ENCODE measurements around the gene ADAMTS20. TPM values are rescaled to one million over a fixed set of nuclear protein-coding genes. Genes with fewer than 3 reads are reported as not detected.

ADAMTS20 gene
- total RNA-seq, 4 donors from 2014 or later: not detected

GRCh38 chr12:43338848-43339526, 213.0 kb downstream of the ADAMTS20 start:
- peak; percentile 27 to 59 (median 43) for TF ChIP-seq CTCF (IDR thresholded peaks at IDR 0.05)
- no peak for TF ChIP-seq EP300 (IDR thresholded peaks at IDR 0.05)
- no peak for TF ChIP-seq POLR2A (IDR thresholded peaks at IDR 0.05)
- no peak overlapping the region for H3K27ac ChIP-seq
- peak in 1 of 2 donors; percentile 7 for DNase-seq (ENCODE audit: low spot score in 2 of 2)
- peaks cover 0 to 9% (median 2%) of the 10 kb centered on the region in 4 donors for H3K4me1 ChIP-seq
- no peaks in the 10 kb centered on the region for H3K36me3 ChIP-seq
- H3K27me3 ChIP-seq: no peaks in the 10 kb centered on the region
- H3K4me3 ChIP-seq: no peak overlapping the region
- H3K9me3 ChIP-seq: no peaks in the 10 kb centered on the region

- DNase-seq (ENCODE audit: low spot score in 2 of 2): no peak
- Histone ChIP-seq H3K36me3 (no peaks in the 10 kb centered on the region), H3K4me3 (no peak overlapping the region), H3K4me1 (peaks cover 0 to 9% (median 2%) of the 10 kb centered on the region in 4 donors), H3K27me3 (no peaks in the 10 kb centered on the region), H3K9me3 (no peaks in the 10 kb centered on the region), H3K27ac (no peak overlapping the region)
- TF ChIP-seq EP300 (IDR thresholded peaks at IDR 0.05) (no peak), POLR2A (IDR thresholded peaks at IDR 0.05) (no peak), CTCF (IDR thresholded peaks at IDR 0.05) (no peak)
- 53 to 59% methylated on average over 4 of the region's 4 CpGs for WGBS, 2 donors
Observed at GRCh38 chr12:43337571-43338444, 214.2 kb downstream of the ADAMTS20 start.

DNA sequence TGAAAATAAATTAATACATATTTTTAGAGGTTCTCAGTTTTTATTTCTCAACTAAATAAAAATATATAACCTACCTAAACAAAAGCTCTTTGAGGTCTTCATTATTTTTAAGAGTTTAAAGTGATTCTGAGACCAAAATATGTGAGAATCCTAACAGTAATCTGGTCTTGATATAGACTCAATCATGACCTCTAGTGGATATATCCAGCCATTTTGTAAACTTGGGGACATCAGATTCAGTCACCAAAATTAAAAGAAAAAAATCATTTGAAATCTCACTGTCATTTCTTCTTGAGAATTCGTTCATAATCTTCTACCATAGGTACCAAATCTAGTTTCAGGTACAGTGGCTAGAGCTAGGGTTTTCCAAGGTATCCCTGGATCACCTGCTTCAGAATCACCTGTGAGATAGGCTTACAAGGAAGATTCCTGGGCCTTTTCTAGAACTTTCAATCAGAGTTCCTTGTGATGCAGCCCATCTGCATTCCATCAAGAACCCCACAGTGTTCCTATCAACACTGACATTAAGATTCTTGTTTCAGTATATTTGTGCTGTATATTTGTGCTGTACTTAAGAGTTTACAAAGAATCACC, 214.9 kb downstream of the ADAMTS20 start:
- Histone ChIP-seq H3K27me3 (no peaks in the 10 kb centered on the region), H3K4me1 (peaks cover 0 to 9% (median 2%) of the 10 kb centered on the region in 4 donors), H3K4me3 (no peak overlapping the region), H3K9me3 (no peaks in the 10 kb centered on the region), H3K27ac (no peak overlapping the region), H3K36me3 (no peaks in the 10 kb centered on the region)
- no peak for DNase-seq (ENCODE audit: low spot score in 2 of 2)
- 17 to 24% methylated on average over 1 of the region's 1 CpG for WGBS, 2 donors
- TF ChIP-seq POLR2A (IDR thresholded peaks at IDR 0.05) (no peak), CTCF (IDR thresholded peaks at IDR 0.05) (peak; percentile 32 to 54 (median 35))

DNA sequence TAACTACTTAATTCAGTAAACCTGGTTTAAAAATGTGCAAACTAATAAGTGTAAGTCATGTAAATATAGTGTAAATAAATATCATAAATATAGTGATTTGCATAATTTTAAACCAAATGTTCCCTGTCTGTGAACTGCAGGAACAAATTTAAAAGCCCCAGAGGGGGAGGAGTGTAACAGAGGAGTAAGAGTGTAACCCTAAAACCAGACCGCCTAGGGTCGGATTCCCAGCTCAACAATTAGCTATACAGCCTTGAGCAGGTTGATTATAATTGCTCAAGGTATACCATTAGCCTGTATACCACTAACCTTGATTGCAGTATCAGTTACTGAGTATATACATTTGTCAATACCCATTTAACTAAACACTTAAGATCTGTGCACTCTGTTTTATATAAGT, 218.4 kb downstream of the ADAMTS20 start:
- H3K36me3 ChIP-seq: no peaks in the 10 kb centered on the region
- 86 to 90% methylated on average over 2 of the region's 2 CpGs for WGBS, 2 donors
- no peaks in the 10 kb centered on the region for H3K9me3 ChIP-seq
- no peaks in the 10 kb centered on the region for H3K27me3 ChIP-seq
- no peak overlapping the region for H3K4me3 ChIP-seq
- H3K4me1 ChIP-seq: peaks cover 0 to 4% (median 1%) of the 10 kb centered on the region in 4 donors
- no peak overlapping the region for H3K27ac ChIP-seq
- no peak for DNase-seq (ENCODE audit: low spot score in 2 of 2)
- TF ChIP-seq POLR2A (IDR thresholded peaks at IDR 0.05): no peak
- no peak for TF ChIP-seq EP300 (IDR thresholded peaks at IDR 0.05)
- no peak for TF ChIP-seq CTCF (IDR thresholded peaks at IDR 0.05)
